PC-3 (cell line): Measurements from ENCODE around the gene TAGAP. TPM values are rescaled to one million over a fixed set of nuclear protein-coding genes. Genes with fewer than 3 reads are reported as not detected.

Source experiments
- ATAC-seq: fragments of 200-7000 bp; cut with Tn5 transposase; 2 replicates; pipeline ENCODE4 v1.9.1; 2020; ENCODE audit warnings: mild to moderate bottlenecking, moderate library complexity
- BruUV-seq: library from RNA; stranded (reverse); fragments of 400-500 nt; replicated peaks from 2 replicates; lab custom pipeline; 2021; lab: Mats Ljungman, UMichigan
- CTCF ChIA-PET: fragments of 300-600 bp; sonication (Branson Sonifier 250); formaldehyde crosslinking; loops from one replicate; lab custom pipeline; 2022; ENCODE audit warnings: antibody characterized with exemption; lab: Charles Lee
- POLR2A ChIA-PET: fragments of 300-600 bp; sonication (Branson Sonifier 250); formaldehyde crosslinking; loops from one replicate; lab custom pipeline; 2022; ENCODE audit warnings: antibody characterized with exemption; ENCODE audit not compliant: unreplicated experiment; lab: Charles Lee
- DNase-seq: peaks from one replicate; pipeline ENCODE4 v3.0.0-alpha.2; 2015
- H2AFZ ChIP-seq: fragments of 300-600 bp; sonication (generic); 2 replicates; pipeline ENCODE4 v1.6.0; 2016; ENCODE audit warnings: antibody characterized with exemption, low read length
- H3F3A ChIP-seq: fragments of 300-600 bp; sonication (generic); one replicate; pipeline ENCODE4 v1.6.0; 2017; ENCODE audit warnings: antibody characterized with exemption, low read length, control low read depth, mild to moderate bottlenecking; ENCODE audit not compliant: unreplicated experiment
- H3K27ac ChIP-seq: fragments of 300-600 bp; sonication (generic); 2 replicates; pipeline ENCODE4 v1.5.1; 2016; ENCODE audit warnings: mild to moderate bottlenecking, low read length
- H3K27me3 ChIP-seq: fragments of 300-600 bp; sonication (generic); 2 replicates; pipeline ENCODE4 v1.6.1; 2016; ENCODE audit warnings: low read length, mixed read lengths
- H3K36me3 ChIP-seq: fragments of 300-600 bp; sonication (generic); 2 replicates; pipeline ENCODE4 v1.6.1; 2016; ENCODE audit warnings: low read depth, mixed run types, low read length, mixed read lengths
- H3K4me1 ChIP-seq: fragments of 300-600 bp; sonication (generic); 2 replicates; pipeline ENCODE4 v1.5.1; 2016; ENCODE audit warnings: low read length; ENCODE audit not compliant: insufficient read depth
- H3K4me2 ChIP-seq: fragments of 300-600 bp; sonication (generic); 2 replicates; pipeline ENCODE4 v1.6.0; 2016; ENCODE audit warnings: low read length
- H3K4me3 ChIP-seq: fragments of 300-600 bp; sonication (generic); 2 replicates; pipeline ENCODE4 v1.5.1; 2016; ENCODE audit warnings: mild to moderate bottlenecking, low read length, mixed read lengths
- H3K79me2 ChIP-seq: fragments of 300-600 bp; sonication (generic); 2 replicates; pipeline ENCODE4 v1.6.1; 2017; ENCODE audit warnings: low read length, mixed read lengths
- H3K9ac ChIP-seq: fragments of 300-600 bp; sonication (generic); 2 replicates; pipeline ENCODE4 v1.6.0; 2016; ENCODE audit warnings: mild to moderate bottlenecking, low read length
- H3K9me2 ChIP-seq: fragments of 300-600 bp; sonication (generic); replicated peaks from 2 replicates; pipeline ENCODE4 v1.6.1; 2016; ENCODE audit warnings: mixed run types, low read length, mixed read lengths
- H3K9me3 ChIP-seq: fragments of 300-600 bp; sonication (generic); 2 replicates; pipeline ENCODE4 v1.6.1; 2016; ENCODE audit warnings: low read length, mixed read lengths
- H4K20me1 ChIP-seq: fragments of 300-600 bp; sonication (generic); 2 replicates; pipeline ENCODE4 v1.6.1; 2016; ENCODE audit warnings: low read length, mixed read lengths
- EZH2 ChIP-seq: fragments of 300-600 bp; sonication (generic); IDR thresholded peaks from one replicate; pipeline ENCODE4 v1.6.1; 2017; ENCODE audit warnings: antibody characterized with exemption, mild to moderate bottlenecking, low read length; ENCODE audit not compliant: unreplicated experiment
- EZH2phosphoT487 ChIP-seq: fragments of 300-600 bp; sonication (generic); IDR thresholded peaks from 2 replicates; pipeline ENCODE4 v1.6.1; 2018; ENCODE audit warnings: mild to moderate bottlenecking, antibody characterized with exemption, low read length, borderline replicate concordance
- intact Hi-C: fragments of 100-400 bp; cut with micrococcal nuclease; formaldehyde crosslinking; loops from 2 replicates; pipeline ENCODE4 v1.9.0; 2023
- total RNA-seq: library from RNA; depleted of rRNA; stranded (reverse); fragments of >200 nt; gene quantifications from 2 replicates; pipeline ENCODE4 v1.2.3, GENCODE V29; 2014
- TF ChIP-seq, protein P1 (sequence below): fragments of 300-600 bp; sonication (generic); conservative IDR thresholded peaks from 2 replicates; pipeline ENCODE4 v1.5.1; 2017; ENCODE audit warnings: antibody characterized with exemption, low read depth, mild to moderate bottlenecking, low read length

TAGAP gene
- total RNA-seq, 1 experiment from 2014 or later = not detected

GRCh38 chr6:158999154-158999665, 45.6 kb downstream of the TAGAP start:
- Histone ChIP-seq H3K4me3 (peak overlapping the region; percentile 94), H3K27ac (no peak overlapping the region), H3K36me3 (no peaks in the 10 kb centered on the region), H3F3A (no peaks in the 10 kb centered on the region), H3K27me3 (no peaks in the 10 kb centered on the region), H3K4me2 (peak overlapping the region; percentile 88), H2AFZ (peak overlapping the region; percentile 77), H4K20me1 (no peaks in the 10 kb centered on the region), H3K79me2 (peaks cover 14% of the 10 kb centered on the region), H3K4me1 (peaks cover 31% of the 10 kb centered on the region), H3K9me3 (no peaks in the 10 kb centered on the region), H3K9ac (peak overlapping the region; percentile 81), H3K9me2 (no peaks in the 10 kb centered on the region)
- no peak for DNase-seq
- TF ChIP-seq EZH2 = no peak
- TF ChIP-seq, protein P1, sequence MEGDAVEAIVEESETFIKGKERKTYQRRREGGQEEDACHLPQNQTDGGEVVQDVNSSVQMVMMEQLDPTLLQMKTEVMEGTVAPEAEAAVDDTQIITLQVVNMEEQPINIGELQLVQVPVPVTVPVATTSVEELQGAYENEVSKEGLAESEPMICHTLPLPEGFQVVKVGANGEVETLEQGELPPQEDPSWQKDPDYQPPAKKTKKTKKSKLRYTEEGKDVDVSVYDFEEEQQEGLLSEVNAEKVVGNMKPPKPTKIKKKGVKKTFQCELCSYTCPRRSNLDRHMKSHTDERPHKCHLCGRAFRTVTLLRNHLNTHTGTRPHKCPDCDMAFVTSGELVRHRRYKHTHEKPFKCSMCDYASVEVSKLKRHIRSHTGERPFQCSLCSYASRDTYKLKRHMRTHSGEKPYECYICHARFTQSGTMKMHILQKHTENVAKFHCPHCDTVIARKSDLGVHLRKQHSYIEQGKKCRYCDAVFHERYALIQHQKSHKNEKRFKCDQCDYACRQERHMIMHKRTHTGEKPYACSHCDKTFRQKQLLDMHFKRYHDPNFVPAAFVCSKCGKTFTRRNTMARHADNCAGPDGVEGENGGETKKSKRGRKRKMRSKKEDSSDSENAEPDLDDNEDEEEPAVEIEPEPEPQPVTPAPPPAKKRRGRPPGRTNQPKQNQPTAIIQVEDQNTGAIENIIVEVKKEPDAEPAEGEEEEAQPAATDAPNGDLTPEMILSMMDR = no peak
- TF ChIP-seq EZH2phosphoT487 = no peak
- peak; percentile 14 for ATAC-seq
- POLR2A ChIA-PET = no interaction called here
- CTCF ChIA-PET = no interaction called here
- TSS peak; percentile 45 for BruUV-seq
- intact Hi-C loops = no loop called here

DNA sequence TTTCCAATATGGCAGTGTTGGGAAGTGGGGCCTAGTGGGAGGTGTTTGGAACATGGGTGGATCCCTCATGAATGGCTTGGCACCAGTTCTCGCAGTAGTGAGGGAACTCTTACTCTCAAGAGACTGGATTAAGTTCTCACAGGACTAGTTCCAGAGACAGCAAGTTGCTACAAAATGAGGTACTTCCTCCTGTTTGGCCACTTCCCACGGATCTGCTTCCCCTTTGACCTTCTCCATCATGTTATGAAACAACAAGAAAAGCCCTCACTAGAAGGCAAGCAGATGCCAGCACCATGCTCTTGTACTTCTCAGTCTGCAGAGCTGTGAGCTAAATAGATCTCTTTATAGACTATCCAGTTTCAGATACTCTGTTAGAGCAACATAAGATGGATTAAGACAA, 47.9 kb downstream of the TAGAP start:
- no peak overlapping the region for H3K4me3 ChIP-seq
- no peak for DNase-seq
- H3K9ac ChIP-seq = no peak overlapping the region
- peaks cover 14% of the 10 kb centered on the region for H3K79me2 ChIP-seq
- H3F3A ChIP-seq = no peaks in the 10 kb centered on the region
- no peak overlapping the region for H2AFZ ChIP-seq
- no peaks in the 10 kb centered on the region for H3K27me3 ChIP-seq
- POLR2A ChIA-PET = no interaction called here
- CTCF ChIA-PET = no interaction called here
- peaks cover 20% of the 10 kb centered on the region for H3K4me1 ChIP-seq
- ATAC-seq = no peak
- H3K4me2 ChIP-seq = no peak overlapping the region
- intact Hi-C loops = no loop called here
- H3K36me3 ChIP-seq = no peaks in the 10 kb centered on the region
- BruUV-seq = no TSS peak
- no peak overlapping the region for H3K27ac ChIP-seq
- H3K9me3 ChIP-seq = no peaks in the 10 kb centered on the region
- H3K9me2 ChIP-seq = no peaks in the 10 kb centered on the region
- TF ChIP-seq, protein P1 = no peak
- no peak for TF ChIP-seq EZH2phosphoT487
- no peak for TF ChIP-seq EZH2
- no peaks in the 10 kb centered on the region for H4K20me1 ChIP-seq

GRCh38 chr6:158993639-158994038, 51.2 kb downstream of the TAGAP start:
- H3K36me3 ChIP-seq = no peaks in the 10 kb centered on the region
- intact Hi-C loops = no loop called here
- DNase-seq = no peak
- H3K4me1 ChIP-seq = peaks cover 11% of the 10 kb centered on the region
- H2AFZ ChIP-seq = no peak overlapping the region
- CTCF ChIA-PET = no interaction called here
- no peak for ATAC-seq
- H3K27ac ChIP-seq = no peak overlapping the region
- no TSS peak for BruUV-seq
- no peaks in the 10 kb centered on the region for H4K20me1 ChIP-seq
- H3F3A ChIP-seq = no peaks in the 10 kb centered on the region
- H3K9me2 ChIP-seq = no peaks in the 10 kb centered on the region
- H3K79me2 ChIP-seq = peaks cover 9% of the 10 kb centered on the region
- H3K4me2 ChIP-seq = no peak overlapping the region
- no peaks in the 10 kb centered on the region for H3K9me3 ChIP-seq
- TF ChIP-seq EZH2 (no peak), EZH2phosphoT487 (no peak)
- TF ChIP-seq, protein P1 = no peak
- no peak overlapping the region for H3K9ac ChIP-seq
- no peak overlapping the region for H3K4me3 ChIP-seq
- POLR2A ChIA-PET = no interaction called here
- H3K27me3 ChIP-seq = no peaks in the 10 kb centered on the region
